B cell (primary cell): Measurements from ENCODE around the gene TOMM40L. TPM values are rescaled to one million over a fixed set of nuclear protein-coding genes. Genes with fewer than 3 reads are reported as not detected.

Experiments
- ATAC-seq: fragments of 200-7000 bp; cut with Tn5 transposase; one replicate; pipeline ENCODE4 v1.10.0; 2021; ENCODE audit warnings: low read depth, mild to moderate bottlenecking, moderate number of reproducible peaks, moderate library complexity
- CTCF ChIA-PET: fragments of 350-600 bp; sonication (Branson Sonifier 250); formaldehyde crosslinking; loops from one replicate; lab custom pipeline; 2021; ENCODE audit warnings: antibody characterized with exemption, inconsistent platforms; lab: Charles Lee
- POLR2A ChIA-PET: fragments of 350-600 bp; sonication (Branson Sonifier 250); formaldehyde crosslinking; loops from one replicate; lab custom pipeline; 2021; ENCODE audit warnings: antibody characterized with exemption; lab: Charles Lee
- DNase-seq: peaks from one replicate; pipeline ENCODE4 v3.0.0; 2013
- H2AFZ ChIP-seq: 2 replicates; pipeline ENCODE4 v1.6.1; 2012; ENCODE audit warnings: mild to moderate bottlenecking, low read depth, low read length; ENCODE audit not compliant: insufficient read depth, poor library complexity, severe bottlenecking
- H3K27ac ChIP-seq, 2 donors: 1 replicate in 1 of 2; 2 replicates in 1 of 2; pipeline ENCODE4 v1.5.1; 2012 to 2013; ENCODE audit warnings: low read length in 2 of 2, mild to moderate bottlenecking in 2 of 2, moderate library complexity in 1 of 2
- H3K27me3 ChIP-seq, 4 experiments: fragments of 200-600 bp in 1 of 4; sonication (generic) in 1 of 4; replicated peaks in 1 of 4; 1 replicate in 2 of 4; 2 replicates in 2 of 4; pipeline versions ENCODE4 v1.6.1 to v1.7.0; 2013 to 2016; ENCODE audit warnings: low read length in 3 of 4, mild to moderate bottlenecking in 2 of 4, mixed read lengths in 1 of 4, moderate library complexity in 1 of 4; ENCODE audit not compliant: insufficient read depth in 4 of 4, control insufficient read depth in 3 of 4; ENCODE audit errors: control extremely low read depth in 1 of 4
- H3K36me3 ChIP-seq, 2 experiments: replicated peaks in 1 of 2; 1 replicate in 1 of 2; 2 replicates in 1 of 2; pipeline versions ENCODE4 v1.6.1 to v1.7.1; 2013; ENCODE audit warnings: low read length in 1 of 2; ENCODE audit not compliant: insufficient read depth in 2 of 2, control insufficient read depth in 1 of 2; ENCODE audit errors: control extremely low read depth in 1 of 2, extremely low read depth in 1 of 2
- H3K4me1 ChIP-seq, 2 donors: fragments of 200-600 bp in 1 of 2; sonication (generic) in 1 of 2; 1 replicate in 1 of 2; 2 replicates in 1 of 2; pipeline versions ENCODE4 v1.5.1 to v1.6.1; 2013 to 2017; ENCODE audit warnings: low read length in 2 of 2; ENCODE audit not compliant: control insufficient read depth in 2 of 2, insufficient read depth in 2 of 2
- H3K4me2 ChIP-seq: replicated peaks from 2 replicates; pipeline ENCODE3; 2012; ENCODE audit warnings: mild to moderate bottlenecking, low read depth, low read length; ENCODE audit not compliant: poor library complexity, severe bottlenecking
- H3K4me3 ChIP-seq, 5 experiments: fragments of 200-600 bp in 1 of 5; sonication (generic) in 1 of 5; 1 replicate in 3 of 5; 2 replicates in 2 of 5; pipeline versions ENCODE4 v1.5.1 to v1.7.0; 2011 to 2016; ENCODE audit warnings: low read length in 4 of 5, mild to moderate bottlenecking in 4 of 5, low read depth in 2 of 5, control low read depth in 1 of 5, moderate library complexity in 1 of 5; ENCODE audit not compliant: insufficient read depth in 1 of 5; ENCODE audit errors: control extremely low read depth in 1 of 5, extremely low read depth in 1 of 5
- H3K79me2 ChIP-seq: fragments of 200-600 bp; sonication (generic); one replicate; pipeline ENCODE4 v1.6.0; 2016; ENCODE audit warnings: low read length; ENCODE audit not compliant: control insufficient read depth, insufficient read depth
- H3K9ac ChIP-seq: fragments of 200-600 bp; sonication (generic); 2 replicates; pipeline ENCODE4 v1.6.1; 2017; ENCODE audit warnings: mild to moderate bottlenecking, low read length, moderate library complexity
- H3K9me3 ChIP-seq, 3 donors: one replicate each; pipeline versions ENCODE4 v1.6.1 to v1.7.1; 2013; ENCODE audit warnings: low read length in 2 of 3; ENCODE audit not compliant: control insufficient read depth in 2 of 3, insufficient read depth in 1 of 3; ENCODE audit errors: control extremely low read depth in 1 of 3
- H4K20me1 ChIP-seq: 2 replicates; pipeline ENCODE4 v1.6.0; 2012; ENCODE audit warnings: mild to moderate bottlenecking, low read length; ENCODE audit not compliant: insufficient read depth, control insufficient read depth, poor library complexity, severe bottlenecking
- H3K27ac Mint-ChIP-seq: one replicate; pipeline ENCODE4 v1.8.0; 2021; ENCODE audit warnings: mixed read lengths
- H3K27me3 Mint-ChIP-seq: one replicate; pipeline ENCODE4 v1.8.0; 2021; ENCODE audit warnings: mixed read lengths
- H3K4me1 Mint-ChIP-seq: one replicate; pipeline ENCODE4 v1.8.0; 2021; ENCODE audit warnings: mixed read lengths
- H3K4me3 Mint-ChIP-seq: one replicate; pipeline ENCODE4 v1.8.0; 2021; ENCODE audit warnings: mixed read lengths
- H3K9me3 Mint-ChIP-seq: one replicate; pipeline ENCODE4 v1.8.0; 2022; ENCODE audit warnings: mixed read lengths; ENCODE audit not compliant: insufficient read depth
- EZH2 ChIP-seq: IDR thresholded peaks from 2 replicates; pipeline ENCODE4 v1.6.1; 2012; ENCODE audit warnings: borderline replicate concordance, low read depth, mild to moderate bottlenecking, moderate library complexity, low read length; ENCODE audit not compliant: insufficient read depth, poor library complexity, severe bottlenecking
- WGBS: methylation state at CpG from one replicate; pipeline ENCODE4 v1.1.5; 2013; ENCODE audit warnings: missing lambda C conversion rate; ENCODE audit not compliant: insufficient coverage; 5-methylcytosine and 5-hydroxymethylcytosine counted together
- intact Hi-C: fragments of 100-400 bp; cut with micrococcal nuclease; formaldehyde crosslinking; loops from one replicate; pipeline ENCODE4 v1.10.0; 2022
- polyA plus RNA-seq: library from polyadenylated mRNA; depleted of rRNA; stranded (reverse); fragments of >200 nt; gene quantifications from 2 replicates; pipeline ENCODE4 v1.2.3, GENCODE V29; 2012
- total RNA-seq, 2 donors: library from RNA; stranded (reverse); fragments of 120-200 nt in 1 of 2; gene quantifications; 1 replicate in 1 of 2; 2 replicates in 1 of 2; pipeline versions ENCODE4 v1.2.3 to v1.2.4, GENCODE V29; 2013 to 2022
- TF ChIP-seq, protein P1 (sequence below): fragments of 200-600 bp; IDR thresholded peaks from one replicate; pipeline ENCODE4 v1.8.0; 2022; ENCODE audit warnings: antibody characterized with exemption, mild to moderate bottlenecking

TOMM40L gene
- total and polyA plus RNA-seq, 2 donors (not counting 1 experiment from before 2014, with no cell fraction given) = 6.5 to 9.2 TPM

DNA sequence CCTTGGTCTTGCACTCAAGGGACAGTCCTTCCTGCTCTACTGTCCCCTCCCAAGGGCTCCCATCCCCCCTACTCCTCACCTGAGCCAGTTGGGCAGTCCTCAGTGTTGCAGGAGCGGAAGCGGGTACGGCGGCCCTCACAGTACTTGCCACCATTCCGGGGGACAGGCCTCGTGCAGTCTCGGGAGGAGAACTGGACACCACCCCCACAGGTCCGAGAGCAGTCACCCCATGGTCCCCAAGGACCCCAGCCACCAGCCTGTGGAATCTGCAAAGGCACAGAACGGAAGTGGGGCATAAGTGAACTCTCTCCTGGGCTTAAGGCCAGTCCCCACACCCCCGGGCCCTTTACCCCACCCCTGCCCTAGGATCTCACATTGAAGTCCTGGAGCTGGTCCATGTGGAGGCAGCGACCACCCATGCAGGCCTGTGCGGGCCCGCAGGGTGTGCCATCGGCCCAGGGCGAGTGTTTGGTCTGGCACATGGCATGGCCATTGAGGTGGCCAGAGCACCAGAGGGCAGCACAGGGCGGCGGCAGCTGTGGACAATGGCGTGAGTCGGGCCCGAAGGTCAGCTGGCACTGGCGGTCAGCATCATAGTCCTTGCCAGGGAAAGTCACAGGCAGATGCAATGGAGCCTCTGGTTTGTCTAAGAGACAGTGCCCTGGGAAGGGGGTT lies 32.2 kb upstream of the TOMM40L start:
- Histone ChIP-seq H3K4me1 (peaks cover 47 to 62% of the 10 kb centered on the region in 2 donors), H3K9me3 (no peaks in the 10 kb centered on the region), H3K36me3 (no peaks in the 10 kb centered on the region), H3K9ac (no peak overlapping the region), H3K27ac (no peak overlapping the region), H3K79me2 (peaks cover 26% of the 10 kb centered on the region), H3K4me2 (no peak overlapping the region), H4K20me1 (no peaks in the 10 kb centered on the region), H3K4me3 (no peak overlapping the region), H2AFZ (no peak overlapping the region), H3K27me3 (no peaks in the 10 kb centered on the region)
- H3K9me3 Mint-ChIP-seq = no peaks in the 10 kb centered on the region
- TF ChIP-seq, protein P1, sequence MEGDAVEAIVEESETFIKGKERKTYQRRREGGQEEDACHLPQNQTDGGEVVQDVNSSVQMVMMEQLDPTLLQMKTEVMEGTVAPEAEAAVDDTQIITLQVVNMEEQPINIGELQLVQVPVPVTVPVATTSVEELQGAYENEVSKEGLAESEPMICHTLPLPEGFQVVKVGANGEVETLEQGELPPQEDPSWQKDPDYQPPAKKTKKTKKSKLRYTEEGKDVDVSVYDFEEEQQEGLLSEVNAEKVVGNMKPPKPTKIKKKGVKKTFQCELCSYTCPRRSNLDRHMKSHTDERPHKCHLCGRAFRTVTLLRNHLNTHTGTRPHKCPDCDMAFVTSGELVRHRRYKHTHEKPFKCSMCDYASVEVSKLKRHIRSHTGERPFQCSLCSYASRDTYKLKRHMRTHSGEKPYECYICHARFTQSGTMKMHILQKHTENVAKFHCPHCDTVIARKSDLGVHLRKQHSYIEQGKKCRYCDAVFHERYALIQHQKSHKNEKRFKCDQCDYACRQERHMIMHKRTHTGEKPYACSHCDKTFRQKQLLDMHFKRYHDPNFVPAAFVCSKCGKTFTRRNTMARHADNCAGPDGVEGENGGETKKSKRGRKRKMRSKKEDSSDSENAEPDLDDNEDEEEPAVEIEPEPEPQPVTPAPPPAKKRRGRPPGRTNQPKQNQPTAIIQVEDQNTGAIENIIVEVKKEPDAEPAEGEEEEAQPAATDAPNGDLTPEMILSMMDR = no peak
- no peak for TF ChIP-seq EZH2
- no peak overlapping the region for H3K4me3 Mint-ChIP-seq
- H3K4me1 Mint-ChIP-seq = peaks cover 52% of the 10 kb centered on the region
- intact Hi-C loops = loop anchor here (2.0 to 5.0 kb wide), 2 partner anchors 34 to 97 kb away; partner anchors contain the start of gene TOMM40L
- ChIA-PET CTCF (interaction anchor here (1.5 to 4.8 kb wide), 9 partner anchors 8 to 189 kb away, joined by 3 to 64 read pairs (median 10); partner anchors contain the start of genes PPOX and TOMM40L), POLR2A (no interaction called here)
- peak overlapping the region; percentile 20 for H3K27ac Mint-ChIP-seq
- 95% methylated on average over 20 of the region's 21 CpGs for WGBS
- no peaks in the 10 kb centered on the region for H3K27me3 Mint-ChIP-seq
- DNase-seq (no peak), ATAC-seq (no peak)

DNA sequence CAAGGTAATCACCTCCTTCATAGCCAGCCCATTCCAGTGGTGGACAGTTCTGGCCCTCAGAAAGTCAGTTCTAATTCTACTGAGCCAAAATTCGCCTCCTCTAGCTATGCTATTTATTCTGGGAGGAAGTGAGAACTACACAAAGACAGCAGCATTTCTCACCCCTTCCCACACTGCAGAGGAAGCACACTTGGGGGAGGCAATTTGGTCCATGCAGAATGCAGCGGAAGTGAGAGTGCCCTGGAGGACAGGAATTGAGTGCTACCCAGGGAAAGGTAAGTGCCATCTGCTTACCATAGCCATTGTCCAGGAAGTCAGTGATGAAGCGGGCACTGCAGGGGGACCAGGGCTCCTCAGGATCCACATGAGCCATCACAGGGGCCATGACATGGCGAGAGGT lies 30.7 kb upstream of the TOMM40L start:
- Histone ChIP-seq H3K79me2 (peaks cover 22% of the 10 kb centered on the region), H3K27ac (peak overlapping the region; percentile 22 to 57), H3K9me3 (no peaks in the 10 kb centered on the region), H3K9ac (no peak overlapping the region), H3K27me3 (no peaks in the 10 kb centered on the region), H4K20me1 (no peaks in the 10 kb centered on the region), H3K4me1 (peaks cover 40 to 53% of the 10 kb centered on the region in 2 donors), H3K36me3 (no peaks in the 10 kb centered on the region), H2AFZ (peak overlapping the region; percentile 32), H3K4me3 (no peak overlapping the region), H3K4me2 (peak overlapping the region; percentile 56)
- Mint-ChIP-seq H3K4me3 (peak overlapping the region; percentile 66), H3K9me3 (no peaks in the 10 kb centered on the region), H3K4me1 (peaks cover 45% of the 10 kb centered on the region), H3K27ac (peak overlapping the region; percentile 92), H3K27me3 (no peaks in the 10 kb centered on the region)
- no peak for TF ChIP-seq EZH2
- TF ChIP-seq, protein P1 = no peak
- ChIA-PET POLR2A (interaction anchor here (0.8 to 1.1 kb wide), 2 partner anchors 13 to 29 kb away, joined by 3 to 5 read pairs; partner anchors contain the start of gene PPOX), CTCF (interaction anchor here (1.5 to 4.8 kb wide), 7 partner anchors 9 to 187 kb away, joined by 5 to 64 read pairs (median 10); partner anchors contain the start of genes PPOX and TOMM40L)
- peak; percentile 56 for DNase-seq
- peak; percentile 64 for ATAC-seq
- WGBS = 63% methylated on average over 3 of the region's 4 CpGs
- intact Hi-C loops = no loop called here
